Smooth muscle cell (in vitro differentiated cells): ENCODE results near the gene NTN4. TPM values are rescaled to one million over a fixed set of nuclear protein-coding genes. Genes with fewer than 3 reads are reported as not detected.

Experiments used
- DNase-seq: peaks from one replicate; lab custom pipeline; 2025; ENCODE audit not compliant: unreplicated experiment; lab: John Stamatoyannopoulos, UW
- H2AFZ ChIP-seq: fragments of 200-600 bp; sonication (generic); 2 replicates; pipeline ENCODE4 v1.6.0; 2016; ENCODE audit warnings: antibody characterized with exemption, low read depth, mild to moderate bottlenecking
- H3F3A ChIP-seq: fragments of 200-600 bp; sonication (generic); 2 replicates; pipeline ENCODE4 v1.6.0; 2017; ENCODE audit warnings: antibody characterized with exemption, low read depth
- H3K27ac ChIP-seq: fragments of 200-600 bp; sonication (generic); 2 replicates; pipeline ENCODE4 v1.5.1; 2016; ENCODE audit warnings: low read depth, mild to moderate bottlenecking
- H3K27me3 ChIP-seq: fragments of 200-600 bp; sonication (generic); 2 replicates; pipeline ENCODE4 v1.6.1; 2016; ENCODE audit warnings: low read depth, mild to moderate bottlenecking
- H3K36me3 ChIP-seq: fragments of 200-600 bp; sonication (generic); 2 replicates; pipeline ENCODE4 v1.5.1; 2016; ENCODE audit warnings: low read depth
- H3K4me1 ChIP-seq: fragments of 200-600 bp; sonication (generic); 2 replicates; pipeline ENCODE4 v1.5.1; 2016; ENCODE audit warnings: low read depth
- H3K4me2 ChIP-seq: fragments of 200-600 bp; sonication (generic); 2 replicates; pipeline ENCODE4 v1.6.0; 2016; ENCODE audit warnings: mild to moderate bottlenecking
- H3K4me3 ChIP-seq: fragments of 200-600 bp; sonication (generic); 2 replicates; pipeline ENCODE4 v1.5.1; 2016; ENCODE audit warnings: mild to moderate bottlenecking
- H3K79me2 ChIP-seq: fragments of 200-600 bp; sonication (generic); 2 replicates; pipeline ENCODE4 v1.6.0; 2016; ENCODE audit warnings: low read depth, mild to moderate bottlenecking
- H3K9ac ChIP-seq: fragments of 200-600 bp; sonication (generic); 2 replicates; pipeline ENCODE4 v1.6.0; 2016; ENCODE audit warnings: low read depth
- H3K9me3 ChIP-seq: fragments of 200-600 bp; sonication (generic); replicated peaks from 2 replicates; pipeline ENCODE4 v1.5.1; 2016; ENCODE audit warnings: low read depth
- H4K20me1 ChIP-seq: fragments of 200-600 bp; sonication (generic); 2 replicates; pipeline ENCODE4 v1.6.0; 2016; ENCODE audit warnings: low read depth
- CTCF ChIP-seq: fragments of 200-600 bp; sonication (generic); IDR thresholded peaks from 2 replicates; pipeline ENCODE4 v1.5.1; 2017; ENCODE audit warnings: borderline replicate concordance, mild to moderate bottlenecking, antibody characterized with exemption; ENCODE audit not compliant: insufficient read depth, poor library complexity, severe bottlenecking
- WGBS: methylation state at CpG from one replicate; pipeline ENCODE4 v1.1.7; 2016; ENCODE audit warnings: low lambda C conversion rate; 5-methylcytosine and 5-hydroxymethylcytosine counted together
- polyA plus RNA-seq: library from polyadenylated mRNA; unstranded; fragments of >200 nt; fragmentation: Nextera tagmentation; extraction: Ambion mirVana; gene quantifications from 2 replicates; pipeline ENCODE4 v1.2.1, GENCODE V29; 2016
- total RNA-seq: library from RNA; depleted of rRNA; stranded (reverse); fragments of >200 nt; gene quantifications from 2 replicates; pipeline ENCODE4 v1.2.3, GENCODE V29; 2014

NTN4 gene
- total and polyA plus RNA-seq, 2 experiments from 2014 or later: 0.94 TPM; not detected in 1

DNA sequence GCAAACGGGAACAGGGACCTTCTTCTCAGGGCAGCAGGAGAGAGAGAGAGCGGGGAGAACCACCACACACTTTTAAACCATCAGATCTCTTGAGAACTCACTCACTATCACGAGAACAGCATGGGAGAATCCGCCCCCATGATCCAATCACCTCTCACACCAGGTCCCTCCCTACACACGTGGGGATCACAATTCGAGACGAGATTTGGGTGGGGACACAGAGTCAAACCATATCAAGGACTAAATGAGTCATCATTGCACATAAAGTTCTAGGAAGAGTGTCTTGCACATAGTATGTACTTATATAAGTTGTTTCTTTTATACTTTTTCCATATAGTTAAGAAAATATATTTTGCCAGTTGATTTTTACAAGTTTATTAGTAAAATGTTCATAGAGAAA lies 17.6 kb upstream of the NTN4 start:
- no peak overlapping the region for H3K27ac ChIP-seq
- no peak overlapping the region for H3K9ac ChIP-seq
- no peaks in the 10 kb centered on the region for H3K36me3 ChIP-seq
- no peaks in the 10 kb centered on the region for H3K4me1 ChIP-seq
- no peak for DNase-seq
- no peak overlapping the region for H3K4me3 ChIP-seq
- H2AFZ ChIP-seq: no peak overlapping the region
- TF ChIP-seq CTCF: no peak
- H3K79me2 ChIP-seq: no peaks in the 10 kb centered on the region
- WGBS: 94% methylated on average over 7 of the region's 7 CpGs
- H4K20me1 ChIP-seq: no peaks in the 10 kb centered on the region
- H3K4me2 ChIP-seq: no peak overlapping the region
- H3F3A ChIP-seq: no peaks in the 10 kb centered on the region
- H3K9me3 ChIP-seq: no peaks in the 10 kb centered on the region
- no peaks in the 10 kb centered on the region for H3K27me3 ChIP-seq

DNA sequence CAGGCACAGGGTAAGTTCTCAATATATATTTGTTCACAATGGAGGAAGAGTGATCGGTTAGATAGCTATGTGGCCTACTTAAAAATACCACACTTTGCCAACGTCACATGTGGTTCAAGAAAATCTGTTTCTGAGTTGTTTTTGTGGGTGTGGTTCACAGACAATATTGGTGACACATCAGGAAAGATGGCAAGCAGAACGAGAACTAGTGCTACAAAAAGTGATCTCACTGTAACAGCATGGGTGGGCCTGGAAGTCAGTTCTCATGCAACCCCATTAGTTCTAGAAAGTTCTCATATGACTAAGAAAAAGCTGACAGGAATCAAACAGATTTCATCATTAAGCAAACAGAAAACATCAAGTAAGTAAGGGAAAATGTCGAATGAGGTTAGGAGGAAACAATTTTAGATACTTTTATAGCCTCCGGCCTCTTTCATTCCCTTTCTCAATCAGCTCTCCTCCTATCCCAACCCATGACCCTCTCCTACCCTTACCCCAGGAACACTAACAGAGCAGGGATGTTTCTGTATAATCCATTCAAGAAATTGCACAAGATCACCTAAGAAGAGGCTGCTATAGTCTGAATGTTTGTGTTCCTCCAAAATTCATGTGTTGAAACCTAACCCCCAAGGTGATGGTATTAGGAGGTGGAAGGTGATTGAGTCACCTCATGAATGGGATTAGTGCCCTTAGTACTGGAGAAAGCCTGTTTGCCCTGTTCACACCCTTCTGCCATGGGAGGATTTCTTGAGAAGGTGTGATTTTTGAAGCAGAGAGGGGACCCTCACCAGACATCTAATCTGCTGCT lies 15.5 kb upstream of the NTN4 start:
- Histone ChIP-seq H3K9me3 (no peaks in the 10 kb centered on the region), H3K27ac (peak overlapping the region; percentile 82), H4K20me1 (no peaks in the 10 kb centered on the region), H3K9ac (peak overlapping the region; percentile 65), H3K36me3 (no peaks in the 10 kb centered on the region), H2AFZ (no peak overlapping the region), H3F3A (no peaks in the 10 kb centered on the region), H3K4me3 (no peak overlapping the region), H3K79me2 (no peaks in the 10 kb centered on the region), H3K4me2 (no peak overlapping the region), H3K4me1 (no peaks in the 10 kb centered on the region), H3K27me3 (no peaks in the 10 kb centered on the region)
- no peak for TF ChIP-seq CTCF
- WGBS: 57% methylated on average over 5 of the region's 5 CpGs
- no peak for DNase-seq

- Histone ChIP-seq H4K20me1 (no peaks in the 10 kb centered on the region), H3K9ac (no peak overlapping the region), H3K4me2 (no peak overlapping the region), H3K27me3 (no peaks in the 10 kb centered on the region), H3K36me3 (no peaks in the 10 kb centered on the region), H2AFZ (no peak overlapping the region), H3K27ac (no peak overlapping the region), H3K9me3 (no peaks in the 10 kb centered on the region), H3K79me2 (no peaks in the 10 kb centered on the region), H3K4me1 (no peaks in the 10 kb centered on the region), H3F3A (no peaks in the 10 kb centered on the region), H3K4me3 (no peak overlapping the region)
- TF ChIP-seq CTCF: no peak
- DNase-seq: no peak
- 80% methylated on average over 3 of the region's 3 CpGs for whole genome bisulfite sequencing
Observed at GRCh38 chr12:95804291-95804690, 13.7 kb upstream of the NTN4 start.

DNA sequence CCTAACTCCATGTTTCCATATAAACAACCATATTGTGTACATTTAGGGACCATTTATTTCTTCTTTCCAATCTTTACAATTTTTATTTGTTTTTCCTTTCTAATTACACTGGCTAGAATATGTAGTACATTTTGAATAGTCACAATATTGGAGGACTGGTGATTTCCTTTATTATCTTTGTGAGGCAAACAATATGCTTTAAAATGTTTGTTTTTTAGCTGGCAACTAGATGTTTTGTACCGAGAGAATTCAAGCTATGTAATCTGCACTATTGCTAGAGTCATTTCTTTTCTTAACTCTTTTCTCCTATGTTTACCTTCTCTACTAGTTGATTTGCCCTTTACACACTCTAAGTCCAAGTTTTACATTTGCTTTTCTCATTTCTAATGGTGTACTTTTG lies 13.3 kb upstream of the NTN4 start:
- H3K27me3 ChIP-seq: no peaks in the 10 kb centered on the region
- no peaks in the 10 kb centered on the region for H3K79me2 ChIP-seq
- DNase-seq: no peak
- H3K9me3 ChIP-seq: no peaks in the 10 kb centered on the region
- H2AFZ ChIP-seq: no peak overlapping the region
- H3K4me3 ChIP-seq: no peak overlapping the region
- TF ChIP-seq CTCF: no peak
- H3K27ac ChIP-seq: peak overlapping the region; percentile 81
- no peaks in the 10 kb centered on the region for H4K20me1 ChIP-seq
- no peaks in the 10 kb centered on the region for H3K4me1 ChIP-seq
- H3F3A ChIP-seq: no peaks in the 10 kb centered on the region
- H3K36me3 ChIP-seq: no peaks in the 10 kb centered on the region
- 87% methylated on average over 1 of the region's 1 CpG for WGBS
- H3K9ac ChIP-seq: no peak overlapping the region
- H3K4me2 ChIP-seq: no peak overlapping the region
